ENCODE measurements around the gene TESK1. TPM values are rescaled to one million over a fixed set of nuclear protein-coding genes. Genes with fewer than 3 reads are reported as not detected.

Gene TESK1
- total and polyA plus RNA-seq, 9 donors, result 13.2 to 51.1 (median 35.0) TPM

GRCh38 chr9:35603506-35603985, 1.5 kb upstream of the TESK1 start:
- H3K9me3 ChIP-seq, result no peaks in the 10 kb centered on the region
- intact Hi-C loops (cut with DNase I), result no loop called here

GRCh38 chr9:35603986-35604577, 980 bp upstream of the TESK1 start:
- H3K27me3 ChIP-seq, result no peaks in the 10 kb centered on the region
- peaks cover 8% of the 10 kb centered on the region for H3K4me1 ChIP-seq (ENCODE audit: insufficient read depth)
- peak; percentile 99 to 100 (median 100) for DNase-seq
- TF ChIP-seq CTCF (IDR thresholded peaks at IDR 0.05) (peak; percentile 95 to 99 (median 98)), EP300 (IDR thresholded peaks at IDR 0.05) (no peak), POLR2A (IDR thresholded peaks at IDR 0.05) (peak; percentile 49)
- peak overlapping the region; percentile 75 for H3K4me3 ChIP-seq
- intact Hi-C loops (cut with DNase I), result loop anchor here in 1 of 4 donors (2.0 kb wide), 1 partner anchor 43 kb away; no protein-coding TSS in a partner anchor
- H3K27ac ChIP-seq, result peak overlapping the region; percentile 64 to 97
- H3K9me3 ChIP-seq, result no peaks in the 10 kb centered on the region
- no peaks in the 10 kb centered on the region for H3K36me3 ChIP-seq
- 0 to 1% (median 1%) methylated on average over 25 to 41 of the region's 41 CpGs for WGBS, 3 donors

More at GRCh38 chr9:35603506-35603985, 1.5 kb upstream of the TESK1 start:
- Histone ChIP-seq H3K4me3 (peak overlapping the region; percentile 45), H3K27me3 (no peaks in the 10 kb centered on the region), H3K4me1 (ENCODE audit: insufficient read depth) (peaks cover 8% of the 10 kb centered on the region), H3K36me3 (no peaks in the 10 kb centered on the region), H3K27ac (peak overlapping the region in 1 of 2 donors; percentile 78)
- TF ChIP-seq CTCF (IDR thresholded peaks at IDR 0.05) (no peak), POLR2A (IDR thresholded peaks at IDR 0.05) (no peak), EP300 (IDR thresholded peaks at IDR 0.05) (peak; percentile 52)
- WGBS, 3 donors, result 0 to 1% (median 1%) methylated on average over 18 of the region's 18 CpGs
- peak; percentile 65 to 83 (median 70) for DNase-seq

- 0 to 1% (median 1%) methylated on average over 37 to 76 of the region's 76 CpGs for WGBS, 3 donors
- peak overlapping the region; percentile 75 for H3K4me3 ChIP-seq
- peak overlapping the region; percentile 81 to 97 for H3K27ac ChIP-seq
- no peaks in the 10 kb centered on the region for H3K36me3 ChIP-seq
- intact Hi-C loops (cut with DNase I), result loop anchor here in 2 of 4 donors (2.0 to 5.0 kb wide), 2 partner anchors 41 to 42 kb away; no protein-coding TSS in a partner anchor
- DNase-seq, result peak in 4 of 5 donors; percentile 34 to 67 (median 61)
- H3K4me1 ChIP-seq (ENCODE audit: insufficient read depth), result peaks cover 8% of the 10 kb centered on the region
- H3K27me3 ChIP-seq, result no peaks in the 10 kb centered on the region
- TF ChIP-seq POLR2A (IDR thresholded peaks at IDR 0.05), result no peak
- TF ChIP-seq CTCF (IDR thresholded peaks at IDR 0.05), result no peak
- TF ChIP-seq EP300 (IDR thresholded peaks at IDR 0.05), result no peak
- H3K9me3 ChIP-seq, result no peaks in the 10 kb centered on the region
These were observed 482 bp downstream of the TESK1 start for GRCh38 chr9:35605351-35606137.

GRCh38 chr9:35606138-35606504, 1.1 kb downstream of the TESK1 start:
- peaks cover 8% of the 10 kb centered on the region for H3K4me1 ChIP-seq (ENCODE audit: insufficient read depth)
- intact Hi-C loops (cut with DNase I), result loop anchor here in 1 of 4 donors (5.0 kb wide), 1 partner anchor 41 kb away; no protein-coding TSS in a partner anchor
- H3K27ac ChIP-seq, result peak overlapping the region; percentile 28 to 97
- no peaks in the 10 kb centered on the region for H3K9me3 ChIP-seq
- TF ChIP-seq EP300 (IDR thresholded peaks at IDR 0.05) (no peak), POLR2A (IDR thresholded peaks at IDR 0.05) (no peak), CTCF (IDR thresholded peaks at IDR 0.05) (no peak)
- H3K4me3 ChIP-seq, result peak overlapping the region; percentile 75
- WGBS, 3 donors, result 6 to 7% (median 6%) methylated on average over 5 of the region's 5 CpGs
- H3K27me3 ChIP-seq, result no peaks in the 10 kb centered on the region
- no peak for DNase-seq
- H3K36me3 ChIP-seq, result no peaks in the 10 kb centered on the region
